Heart right ventricle (tissue), 16 donors: ENCODE measurements around the gene NEMP2. TPM values are rescaled to one million over a fixed set of nuclear protein-coding genes. Genes with fewer than 3 reads are reported as not detected.

ENCODE experiments used
- ATAC-seq, 8 donors: fragments of 200-7000 bp; cut with Tn5 transposase; one replicate each; pipeline ENCODE4 v1.9.1; 2020; ENCODE audit warnings: mild to moderate bottlenecking in 8 of 8, moderate library complexity in 8 of 8, moderate number of reproducible peaks in 1 of 8
- DNase-seq, 2 donors: peaks; one replicate each; pipeline ENCODE4 v3.0.0-alpha.2; 2020
- H3K27ac ChIP-seq, 10 donors: fragments of 200-600 bp; sonication (generic) in 2 of 10; one replicate each; pipeline versions ENCODE4 v1.5.0 to v1.8.0; 2020 to 2022; ENCODE audit warnings: mild to moderate bottlenecking in 3 of 10
- H3K27me3 ChIP-seq, 7 donors: fragments of 200-600 bp; one replicate each; pipeline ENCODE4 v1.8.0; 2021 to 2022; ENCODE audit warnings: mild to moderate bottlenecking in 2 of 7
- H3K36me3 ChIP-seq, 9 donors: fragments of 200-600 bp; sonication (generic) in 1 of 9; one replicate each; pipeline versions ENCODE4 v1.5.0 to v1.8.0; 2020 to 2022; ENCODE audit warnings: mild to moderate bottlenecking in 2 of 9
- H3K4me1 ChIP-seq, 9 donors: fragments of 200-600 bp; sonication (generic) in 1 of 9; one replicate each; pipeline versions ENCODE4 v1.5.0 to v1.8.0; 2020 to 2022; ENCODE audit warnings: mild to moderate bottlenecking in 4 of 9
- H3K4me3 ChIP-seq, 10 donors: fragments of 200-600 bp; sonication (generic) in 2 of 10; one replicate each; pipeline versions ENCODE4 v1.5.0 to v1.8.0; 2020 to 2022; ENCODE audit warnings: mild to moderate bottlenecking in 7 of 10, moderate library complexity in 2 of 10
- H3K9me3 ChIP-seq, 11 donors: fragments of 200-600 bp in 10 of 11; sonication (generic) in 2 of 11; one replicate each; pipeline versions ENCODE4 v1.5.0 to v1.8.0; 2013 to 2022; ENCODE audit warnings: mild to moderate bottlenecking in 2 of 11, control low read depth in 1 of 11, moderate library complexity in 1 of 11
- CTCF ChIP-seq, 9 donors: fragments of 200-600 bp; sonication (generic) in 2 of 9; IDR thresholded peaks; one replicate each; pipeline versions ENCODE4 v1.5.0 to v1.8.0; 2021 to 2022; ENCODE audit warnings: antibody characterized with exemption in 9 of 9, mild to moderate bottlenecking in 5 of 9, moderate library complexity in 1 of 9
- WGBS, 2 donors: extraction: QIAGEN DNeasy Blood & Tissue Kit; methylation state at CpG; one replicate each; pipeline ENCODE4 v1.1.7; 2013; ENCODE audit warnings: inconsistent platforms in 1 of 2; 5-methylcytosine and 5-hydroxymethylcytosine counted together
- intact Hi-C, 10 donors: fragments of 100-400 bp; cut with DNase I; formaldehyde crosslinking; loops; one replicate each; pipeline versions ENCODE4 v1.11.1 to v1.14.2; 2022
- polyA plus RNA-seq, 2 donors: library from polyadenylated mRNA; stranded (reverse); fragments of 200-250 nt; gene quantifications; one replicate each; pipeline ENCODE4 v1.2.3, GENCODE V29; 2013
- total RNA-seq, 10 donors: library from RNA; stranded (reverse); fragmentation: NEBNext Ultra II Directional in 3 of 10; extraction: Animal tissue kit (Norgen Biotek cat#: 25700) in 3 of 10; gene quantifications; one replicate each; pipeline versions ENCODE4 v1.2.1 to v1.2.4, GENCODE V29; 2021 to 2023
- donor health status: Arrhythmogenic right ventricular cardiomyopathy.
- donor health status: ischemic (EF 13 %, LVEDD 7.1; RV severe dilation, severe dysfunction).
- donor health status: healthy with polysubstance abuse.
- donor health status: DM: no; HTN: yes; CAD: no.
- donor health status: DM: no; HTN: no; CAD: no.
- donor health status: ischemic (EF 25% LVEDD 6.9; RV normal size, moderate dysfunction).
- donor health status: ischemic (EF 25% LVEDD 5.7; RV mildly dilated, moderate dysfunction).
- donor health status: healthy.
- donor health status: DM: yes; HTN: yes; CAD: no.
- donor health status: Ischemic cardiomyopathy.
- donor health status: ischemic (EF 35%, LVEDD 5.7; RV mildly dilated, moderate dysfunction).
- donor health status: nonischemic (EF 11% LVEDD 7.7; RV severe dilation, severe dysfunction).
- donor health status: DM: yes; HTN: yes; CAD: no.
- donor health status: PGD.
- donor health status: ischemic (EF 29% LVEDD 5.4; RV normal size, mild dysfunction).
- donor health status: nonischemic (EF 23%, LVEDD 6.1; RV moderate dilation, normal function).

Gene NEMP2
- total and polyA plus RNA-seq, 12 donors: 0.51 to 4.7 (median 2.6) TPM

- H3K9me3 ChIP-seq: no peaks in the 10 kb centered on the region
- DNase-seq (no peak), ATAC-seq (no peak)
- H3K4me1 ChIP-seq: peaks cover 0 to 2% (median 0%) of the 10 kb centered on the region in 9 donors
- H3K27ac ChIP-seq: no peak overlapping the region
- H3K4me3 ChIP-seq: no peak overlapping the region
- H3K36me3 ChIP-seq: peaks cover 0 to 52% (median 7%) of the 10 kb centered on the region in 9 donors
- no peak for TF ChIP-seq CTCF (IDR thresholded peaks at IDR 0.05)
- intact Hi-C loops: loop anchor here in 4 of 10 donors (10.0 kb wide), 2 partner anchors 133 to 433 kb away; no protein-coding TSS in a partner anchor
- H3K27me3 ChIP-seq: no peaks in the 10 kb centered on the region
- WGBS, 2 donors: 94 to 97% methylated on average over 2 of the region's 2 CpGs
Observed at GRCh38 chr2:190517468-190517867, 17.1 kb downstream of the NEMP2 start.

DNA sequence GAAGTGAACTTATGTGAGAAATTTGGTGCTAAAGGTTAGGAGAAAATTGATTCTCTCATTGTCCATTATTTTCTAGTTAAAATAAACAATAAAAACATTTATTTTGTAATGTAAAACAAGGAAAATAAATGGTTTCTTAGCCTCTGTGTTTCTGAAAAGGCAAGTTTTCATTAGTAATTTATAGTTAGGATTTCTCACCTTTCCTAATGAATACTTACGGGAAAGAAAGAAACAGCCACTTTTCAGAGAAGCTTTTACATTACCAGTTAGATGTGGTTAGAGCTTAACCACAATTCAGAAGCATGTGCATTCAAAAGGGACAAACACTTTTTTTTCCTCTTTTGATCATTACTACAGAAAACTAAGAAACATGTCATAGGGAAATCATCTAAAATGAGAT lies 18.8 kb downstream of the NEMP2 start:
- H3K36me3 ChIP-seq: peaks cover 0 to 52% (median 7%) of the 10 kb centered on the region in 9 donors
- H3K27me3 ChIP-seq: no peaks in the 10 kb centered on the region
- H3K9me3 ChIP-seq: no peaks in the 10 kb centered on the region
- TF ChIP-seq CTCF (IDR thresholded peaks at IDR 0.05): no peak
- no peak for DNase-seq
- H3K4me3 ChIP-seq: no peak overlapping the region
- 92 to 97% methylated on average over 1 of the region's 1 CpG for WGBS, 2 donors
- peaks cover 0 to 6% (median 0%) of the 10 kb centered on the region in 9 donors for H3K4me1 ChIP-seq
- intact Hi-C loops: loop anchor here in 4 of 10 donors (10.0 kb wide), 2 partner anchors 131 to 431 kb away; no protein-coding TSS in a partner anchor
- H3K27ac ChIP-seq: no peak overlapping the region
- no peak for ATAC-seq

GRCh38 chr2:190514676-190515075 lies 19.8 kb downstream of the NEMP2 start:
- DNase-seq (no peak), ATAC-seq (no peak)
- WGBS, 2 donors: 96 to 99% methylated on average over 1 of the region's 1 CpG
- no peak overlapping the region for H3K27ac ChIP-seq
- no peaks in the 10 kb centered on the region for H3K9me3 ChIP-seq
- H3K36me3 ChIP-seq: peaks cover 0 to 52% (median 8%) of the 10 kb centered on the region in 9 donors
- no peak overlapping the region for H3K4me3 ChIP-seq
- H3K4me1 ChIP-seq: peaks cover 0 to 6% (median 0%) of the 10 kb centered on the region in 9 donors
- H3K27me3 ChIP-seq: no peaks in the 10 kb centered on the region
- intact Hi-C loops: loop anchor here in 7 of 10 donors (5.0 to 10.0 kb wide), 4 partner anchors 117 to 430 kb away; no protein-coding TSS in a partner anchor
- TF ChIP-seq CTCF (IDR thresholded peaks at IDR 0.05): no peak

DNA sequence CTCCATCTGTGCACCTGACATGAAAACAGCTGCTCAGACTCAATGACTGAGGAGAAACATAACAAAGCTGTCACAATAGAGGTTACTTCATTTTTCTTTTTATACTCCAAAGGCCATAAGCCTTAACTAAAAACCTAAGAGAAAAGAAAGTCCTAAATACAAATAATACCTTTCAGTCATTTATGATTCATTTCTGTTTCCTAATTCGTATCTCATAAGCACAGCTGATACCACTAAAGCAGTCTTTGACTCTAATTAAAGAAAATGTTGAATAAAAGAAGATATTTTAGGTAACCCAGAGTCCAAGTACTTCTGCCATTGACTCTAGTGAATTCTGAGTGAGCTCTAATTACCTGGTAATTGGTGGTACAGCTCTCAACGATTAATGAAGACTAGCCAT lies 20.6 kb downstream of the NEMP2 start:
- Histone ChIP-seq H3K27ac (no peak overlapping the region), H3K4me3 (no peak overlapping the region), H3K4me1 (peaks cover 0 to 6% (median 0%) of the 10 kb centered on the region in 9 donors), H3K27me3 (no peaks in the 10 kb centered on the region), H3K36me3 (peaks cover 0 to 53% (median 8%) of the 10 kb centered on the region in 9 donors), H3K9me3 (no peaks in the 10 kb centered on the region)
- intact Hi-C loops: loop anchor here in 7 of 10 donors (5.0 to 10.0 kb wide), 4 partner anchors 117 to 429 kb away; no protein-coding TSS in a partner anchor
- ATAC-seq (no peak), DNase-seq (no peak)
- WGBS, 2 donors: 90 to 98% methylated on average over 2 of the region's 2 CpGs
- TF ChIP-seq CTCF (IDR thresholded peaks at IDR 0.05): no peak
